ENCODE results near the gene MMP14. TPM values are rescaled to one million over a fixed set of nuclear protein-coding genes. Genes with fewer than 3 reads are reported as not detected.

MMP14 gene
- total RNA-seq, 3 donors from 2014 or later (not counting 1 experiment from before 2014, with no cell fraction given) = 1.2 to 1.7 (median 1.4) TPM

- DNase-seq (no peak), ATAC-seq (no peak)
- H3K4me1 Mint-ChIP-seq = peaks cover 0 to 4% of the 10 kb centered on the region in 2 donors
- Histone ChIP-seq H3K36me3 (ENCODE audit: control insufficient read depth, insufficient read depth, low read length) (no peaks in the 10 kb centered on the region), H3K9me3 (ENCODE audit: control insufficient read depth, insufficient read depth, low read length) (no peaks in the 10 kb centered on the region), H3K4me3 (ENCODE audit: low read length) (no peak overlapping the region), H3K27ac (ENCODE audit: low read length) (no peak overlapping the region), H3K27me3 (ENCODE audit: control insufficient read depth, insufficient read depth, low read length) (peaks cover 3% of the 10 kb centered on the region), H3K4me1 (ENCODE audit: control insufficient read depth, insufficient read depth, low read length) (peaks cover 4% of the 10 kb centered on the region)
- no peak for TF ChIP-seq CTCF (IDR thresholded peaks at IDR 0.05)
- H3K4me3 Mint-ChIP-seq = no peak overlapping the region
- peaks cover 13 to 32% of the 10 kb centered on the region in 2 donors for H3K27me3 Mint-ChIP-seq (ENCODE audit: low read depth in 2 of 2)
- H3K27ac Mint-ChIP-seq = no peak overlapping the region
- H3K36me3 Mint-ChIP-seq = no peaks in the 10 kb centered on the region
- WGBS (ENCODE audit: insufficient coverage) = 91% methylated on average over 26 of the region's 26 CpGs
- H3K9me3 Mint-ChIP-seq = no peaks in the 10 kb centered on the region
- intact Hi-C loops (cut with micrococcal nuclease) = no loop called here
Measured at GRCh38 chr14:22845821-22846625, 9.6 kb downstream of the MMP14 start.

- Histone ChIP-seq H3K36me3 (ENCODE audit: control insufficient read depth, insufficient read depth, low read length) (no peaks in the 10 kb centered on the region), H3K27ac (ENCODE audit: low read length) (no peak overlapping the region), H3K9me3 (ENCODE audit: control insufficient read depth, insufficient read depth, low read length) (no peaks in the 10 kb centered on the region), H3K4me1 (ENCODE audit: control insufficient read depth, insufficient read depth, low read length) (peaks cover 11% of the 10 kb centered on the region), H3K4me3 (ENCODE audit: low read length) (no peak overlapping the region), H3K27me3 (ENCODE audit: control insufficient read depth, insufficient read depth, low read length) (peaks cover 3% of the 10 kb centered on the region)
- Mint-ChIP-seq H3K27me3 (ENCODE audit: low read depth in 2 of 2) (peaks cover 11 to 32% of the 10 kb centered on the region in 2 donors), H3K4me3 (no peak overlapping the region), H3K9me3 (no peaks in the 10 kb centered on the region), H3K36me3 (no peaks in the 10 kb centered on the region), H3K27ac (no peak overlapping the region), H3K4me1 (peaks cover 0 to 4% of the 10 kb centered on the region in 2 donors)
- ATAC-seq (no peak), DNase-seq (no peak)
- WGBS (ENCODE audit: insufficient coverage) = 92% methylated on average over 11 of the region's 11 CpGs
- TF ChIP-seq CTCF (IDR thresholded peaks at IDR 0.05) = no peak
- intact Hi-C loops (cut with micrococcal nuclease) = no loop called here
Measured at GRCh38 chr14:22846811-22847307, 10.5 kb downstream of the MMP14 start.

DNA sequence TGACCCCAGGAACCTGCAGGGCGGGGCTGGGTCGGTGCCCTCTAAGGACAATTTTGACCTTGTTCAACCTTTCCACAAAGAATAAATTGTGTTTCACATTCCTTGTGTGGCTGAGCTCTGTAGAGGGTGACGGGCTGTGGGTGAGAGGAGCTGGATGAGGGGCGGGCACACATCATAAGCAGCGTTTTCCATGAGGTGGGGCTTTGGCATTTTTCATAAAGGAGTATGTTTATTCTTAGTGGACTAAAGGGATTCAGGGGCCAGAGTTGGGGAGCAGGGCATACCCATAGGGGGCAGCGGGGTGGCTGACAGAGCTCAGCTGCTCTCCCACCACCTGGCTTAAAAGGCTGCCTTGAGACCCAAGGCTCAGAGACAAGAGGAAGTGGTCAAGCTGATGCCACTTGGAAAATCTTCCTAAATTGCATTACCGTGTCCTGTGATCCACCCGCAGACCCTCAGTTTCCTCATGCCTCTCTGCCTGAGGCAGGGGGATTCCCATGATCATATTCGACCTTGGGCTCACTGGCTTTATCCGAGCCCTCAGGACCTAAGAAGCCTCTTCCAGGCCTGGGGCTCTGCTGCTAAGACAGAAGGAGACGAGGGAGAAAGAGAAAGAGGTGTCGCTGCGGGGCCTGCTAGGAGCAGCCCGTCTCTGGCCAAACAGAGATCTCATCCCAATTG is 11.4 kb downstream of the MMP14 start:
- no peak overlapping the region for H3K27ac Mint-ChIP-seq
- H3K9me3 ChIP-seq (ENCODE audit: control insufficient read depth, insufficient read depth, low read length) = no peaks in the 10 kb centered on the region
- H3K27me3 ChIP-seq (ENCODE audit: control insufficient read depth, insufficient read depth, low read length) = peaks cover 3% of the 10 kb centered on the region
- no peak overlapping the region for H3K4me3 Mint-ChIP-seq
- peaks cover 12% of the 10 kb centered on the region for H3K4me1 ChIP-seq (ENCODE audit: control insufficient read depth, insufficient read depth, low read length)
- H3K36me3 ChIP-seq (ENCODE audit: control insufficient read depth, insufficient read depth, low read length) = no peaks in the 10 kb centered on the region
- H3K36me3 Mint-ChIP-seq = no peaks in the 10 kb centered on the region
- H3K27me3 Mint-ChIP-seq (ENCODE audit: low read depth in 2 of 2) = peaks cover 11 to 32% of the 10 kb centered on the region in 2 donors
- TF ChIP-seq CTCF (IDR thresholded peaks at IDR 0.05) = no peak
- intact Hi-C loops (cut with micrococcal nuclease) = no loop called here
- no peak overlapping the region for H3K27ac ChIP-seq (ENCODE audit: low read length)
- no peak overlapping the region for H3K4me3 ChIP-seq (ENCODE audit: low read length)
- peaks cover 0 to 5% of the 10 kb centered on the region in 2 donors for H3K4me1 Mint-ChIP-seq
- no peak for ATAC-seq
- DNase-seq = no peak
- 52% methylated on average over 13 of the region's 14 CpGs for WGBS (ENCODE audit: insufficient coverage)
- H3K9me3 Mint-ChIP-seq = no peaks in the 10 kb centered on the region

All from natural killer cell (primary cell).